Omental fat pad (tissue), 4 donors: Measurements from ENCODE around the gene LRCH4. TPM values are rescaled to one million over a fixed set of nuclear protein-coding genes. Genes with fewer than 3 reads are reported as not detected.
A peak's percentile ranks its signal among the peaks of the same experiment; 100 is the strongest.

ENCODE experiments used
- ATAC-seq: fragments of 150-250 bp; one replicate; pipeline ENCODE4 v1.9.1; 2016; ENCODE audit warnings: mild to moderate bottlenecking, moderate library complexity; ENCODE audit not compliant: low FRiP score
- DNase-seq: peaks from one replicate; pipeline ENCODE4 v3.0.0-alpha.2; 2019; ENCODE audit warnings: low spot score
- total RNA-seq, 4 donors: library from RNA; depleted of rRNA; stranded (reverse); fragments of >200 nt; gene quantifications; one replicate each; pipeline ENCODE4 v1.1.0, GENCODE V29; 2016
- TF ChIP-seq, protein P1 (sequence below), 3 donors: fragments of 450-650 bp; IDR thresholded peaks; one replicate each; pipeline ENCODE4 v1.5.1; 2016 to 2017; ENCODE audit warnings: antibody characterized with exemption in 3 of 3, mild to moderate bottlenecking in 3 of 3, moderate library complexity in 2 of 3

Gene LRCH4
- total RNA-seq, 4 donors from 2014 or later, result 51.8 to 108 (median 55.7) TPM

GRCh38 chr7:100614308-100614861 lies 28.5 kb upstream of the LRCH4 start:
- DNase-seq (no peak), ATAC-seq (no peak)
- TF ChIP-seq, protein P1, sequence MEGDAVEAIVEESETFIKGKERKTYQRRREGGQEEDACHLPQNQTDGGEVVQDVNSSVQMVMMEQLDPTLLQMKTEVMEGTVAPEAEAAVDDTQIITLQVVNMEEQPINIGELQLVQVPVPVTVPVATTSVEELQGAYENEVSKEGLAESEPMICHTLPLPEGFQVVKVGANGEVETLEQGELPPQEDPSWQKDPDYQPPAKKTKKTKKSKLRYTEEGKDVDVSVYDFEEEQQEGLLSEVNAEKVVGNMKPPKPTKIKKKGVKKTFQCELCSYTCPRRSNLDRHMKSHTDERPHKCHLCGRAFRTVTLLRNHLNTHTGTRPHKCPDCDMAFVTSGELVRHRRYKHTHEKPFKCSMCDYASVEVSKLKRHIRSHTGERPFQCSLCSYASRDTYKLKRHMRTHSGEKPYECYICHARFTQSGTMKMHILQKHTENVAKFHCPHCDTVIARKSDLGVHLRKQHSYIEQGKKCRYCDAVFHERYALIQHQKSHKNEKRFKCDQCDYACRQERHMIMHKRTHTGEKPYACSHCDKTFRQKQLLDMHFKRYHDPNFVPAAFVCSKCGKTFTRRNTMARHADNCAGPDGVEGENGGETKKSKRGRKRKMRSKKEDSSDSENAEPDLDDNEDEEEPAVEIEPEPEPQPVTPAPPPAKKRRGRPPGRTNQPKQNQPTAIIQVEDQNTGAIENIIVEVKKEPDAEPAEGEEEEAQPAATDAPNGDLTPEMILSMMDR (IDR thresholded peaks at IDR 0.05), result no peak

GRCh38 chr7:100613412-100614175 lies 27.7 kb upstream of the LRCH4 start:
- TF ChIP-seq, protein P1 (IDR thresholded peaks at IDR 0.05), result no peak
- no peak for DNase-seq

DNA sequence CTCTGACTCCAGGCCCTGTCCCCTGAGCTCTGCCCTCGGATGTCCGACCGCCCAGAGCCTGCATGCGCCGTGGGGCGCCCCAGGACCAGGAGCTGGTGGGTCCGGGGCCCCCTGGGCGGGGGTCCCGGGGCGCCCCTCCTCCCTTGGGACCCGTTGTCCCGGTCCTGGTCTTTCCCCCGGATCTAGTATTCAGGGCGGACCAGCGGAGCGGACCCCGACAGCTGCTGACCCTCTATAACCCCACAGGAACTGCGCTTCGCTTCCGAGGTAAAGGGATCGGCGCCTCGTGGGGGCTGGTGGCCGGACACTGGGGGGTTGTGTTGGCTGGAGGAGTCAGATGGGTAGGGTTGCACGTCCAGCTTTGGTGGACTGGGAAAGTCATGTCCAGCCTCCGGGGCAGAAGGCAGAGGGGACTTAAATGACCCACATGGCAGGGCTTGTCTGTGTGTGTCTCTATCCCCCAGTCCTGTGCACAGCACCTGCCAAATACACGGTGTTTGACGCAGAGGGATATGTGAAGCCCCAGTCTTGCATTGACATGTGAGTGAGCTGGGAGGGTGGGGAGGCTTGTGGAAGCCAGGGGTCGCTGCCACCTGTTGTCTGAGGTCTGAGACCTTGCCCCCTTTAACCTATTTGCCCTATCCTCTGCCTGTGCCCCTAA lies 26.9 kb upstream of the LRCH4 start:
- no peak for DNase-seq
- TF ChIP-seq, protein P1 (IDR thresholded peaks at IDR 0.05), result no peak
- ATAC-seq, result no peak

More at GRCh38 chr7:100613412-100614175, 27.7 kb upstream of the LRCH4 start:
- ATAC-seq, result no peak

GRCh38 chr7:100611983-100612729 lies 26.2 kb upstream of the LRCH4 start, which contains the start of gene MOSPD3:
Gene MOSPD3 (plus strand): TSS chr7:100612540. CDS start chr7:100612792, 252 bp downstream.
- DNase-seq (peak; percentile 98), ATAC-seq (peak; percentile 99)
- TF ChIP-seq, protein P1 (IDR thresholded peaks at IDR 0.05), result no peak

DNA sequence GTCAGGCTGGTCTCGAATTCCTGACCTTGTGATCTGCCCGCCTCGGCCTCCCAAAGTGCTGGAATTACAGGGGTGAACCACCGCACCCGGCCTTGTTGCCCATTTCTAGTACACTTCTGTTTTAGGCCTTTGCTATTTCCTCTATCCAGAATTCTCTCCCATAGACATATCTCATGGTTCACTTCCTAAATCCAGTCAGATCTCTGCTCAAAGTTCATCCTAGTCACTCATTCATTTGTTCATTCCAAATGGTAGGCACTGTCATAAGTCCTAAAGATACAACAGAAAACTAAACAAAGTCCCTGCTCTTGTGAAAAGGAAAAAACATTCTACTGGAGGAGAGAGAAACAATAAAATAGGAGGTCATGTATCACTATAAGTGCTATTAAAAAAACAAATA lies 24.0 kb upstream of the LRCH4 start:
- ATAC-seq, result no peak
- no peak for DNase-seq

DNA sequence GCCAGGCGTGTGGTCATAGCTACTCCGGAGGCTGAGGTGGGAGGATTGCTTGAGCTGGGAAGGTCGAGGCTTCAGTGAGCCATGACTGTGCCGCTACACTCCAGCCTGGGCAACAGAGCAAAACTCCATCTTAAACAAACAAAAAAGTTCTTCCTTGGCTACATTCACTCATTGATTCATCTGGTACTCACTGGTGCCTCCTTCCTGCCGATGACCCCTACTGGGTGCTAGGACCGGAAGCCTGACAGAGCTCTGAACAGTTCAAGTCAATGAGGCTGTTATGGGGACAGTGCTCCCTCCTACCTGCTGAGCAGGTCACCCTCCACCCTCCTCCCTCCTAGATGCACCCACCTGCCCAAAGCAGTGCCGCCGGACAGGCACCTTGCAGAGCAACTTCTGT lies 21.2 kb upstream of the LRCH4 start:
- DNase-seq (no peak), ATAC-seq (no peak)
- TF ChIP-seq, protein P1 (IDR thresholded peaks at IDR 0.05), result no peak

More for the DNA sequence above, 24.0 kb upstream of the LRCH4 start:
- TF ChIP-seq, protein P1 (IDR thresholded peaks at IDR 0.05), result no peak
